Gastrocnemius medialis (tissue), 4 donors: ENCODE measurements around the gene CCNL1. TPM values are rescaled to one million over a fixed set of nuclear protein-coding genes. Genes with fewer than 3 reads are reported as not detected.

Source experiments
- ATAC-seq, 2 donors: fragments of 150-250 bp; one replicate each; pipeline ENCODE4 v1.9.1; 2016
- DNase-seq, 2 donors: peaks; one replicate each; pipeline ENCODE4 v3.0.0-alpha.2; 2019
- H3K27ac ChIP-seq, 4 donors: fragments of 200-600 bp; sonication (generic); 1 replicate in 1 of 4; 2 replicates in 3 of 4; pipeline ENCODE4 v1.5.1; 2016 to 2018; ENCODE audit warnings: mild to moderate bottlenecking in 2 of 4, moderate library complexity in 1 of 4
- H3K27me3 ChIP-seq, 3 donors: fragments of 200-600 bp; sonication (generic) in 2 of 3; 1 replicate in 1 of 3; 2 replicates in 2 of 3; pipeline versions ENCODE4 v1.5.1 to v1.6.0; 2016 to 2019; ENCODE audit warnings: mild to moderate bottlenecking in 1 of 3, moderate library complexity in 1 of 3
- H3K36me3 ChIP-seq, 2 donors: fragments of 200-600 bp; sonication (generic) in 1 of 2; one replicate each; pipeline ENCODE4 v1.5.1; 2017 to 2018
- H3K4me1 ChIP-seq, 2 donors: fragments of 200-600 bp; sonication (generic) in 1 of 2; one replicate each; pipeline ENCODE4 v1.5.1; 2016 to 2017; ENCODE audit warnings: mild to moderate bottlenecking in 2 of 2
- H3K4me3 ChIP-seq, 4 donors: fragments of 200-600 bp; sonication (generic) in 3 of 4; 1 replicate in 1 of 4; 2 replicates in 3 of 4; pipeline ENCODE4 v1.5.1; 2016 to 2019; ENCODE audit warnings: mild to moderate bottlenecking in 2 of 4
- H3K9me3 ChIP-seq, 3 donors: fragments of 200-600 bp; sonication (generic) in 2 of 3; 1 replicate in 1 of 3; 2 replicates in 2 of 3; pipeline ENCODE4 v1.5.1; 2016 to 2019
- CTCF ChIP-seq, 5 experiments: fragments of 450-650 bp in 3 of 5; fragments of 200-600 bp in 2 of 5; sonication (generic) in 2 of 5; IDR thresholded peaks in 4 of 5; conservative IDR thresholded peaks in 1 of 5; 1 replicate in 4 of 5; 2 replicates in 1 of 5; pipeline ENCODE4 v1.5.1; 2016 to 2019; ENCODE audit warnings: antibody characterized with exemption in 5 of 5, mild to moderate bottlenecking in 3 of 5, moderate library complexity in 3 of 5
- POLR2A ChIP-seq, 2 donors: fragments of 450-650 bp; IDR thresholded peaks; one replicate each; pipeline ENCODE4 v1.6.1; 2017; ENCODE audit warnings: antibody characterized with exemption in 2 of 2, mild to moderate bottlenecking in 2 of 2, moderate library complexity in 2 of 2
- in situ Hi-C, 4 donors: fragments of 200-750 bp; cut with MboI; loops; one replicate each; pipeline versions ENCODE4 v1.15.0 to v1.8.0; 2017; ENCODE audit warnings: low sequenced_read_pairs in 4 of 4
- intact Hi-C: fragments of 100-400 bp; cut with DNase I; formaldehyde crosslinking; loops from one replicate; pipeline ENCODE4 v1.15.1; 2023; ENCODE audit warnings: low total_unique reads
- total RNA-seq, 4 donors: library from RNA; depleted of rRNA; stranded (reverse); fragments of >200 nt; gene quantifications; one replicate each; pipeline versions ENCODE4 v1.1.0 to v1.2.3, GENCODE V29; 2016

The CCNL1 gene
- total RNA-seq, 4 donors from 2014 or later: 34.3 to 110 (median 41.3) TPM

- no peak overlapping the region for H3K4me3 ChIP-seq
- no peak for DNase-seq
- intact Hi-C loops: no loop called here
- in situ Hi-C loops: no loop called here
- peaks cover 2 to 24% of the 10 kb centered on the region in 2 donors for H3K4me1 ChIP-seq
- TF ChIP-seq CTCF (IDR thresholded peaks at IDR 0.05 in 4 of 5, conservative IDR thresholded peaks at IDR 0.05 in 1 of 5): no peak
- TF ChIP-seq POLR2A (IDR thresholded peaks at IDR 0.05): no peak
- no peak overlapping the region for H3K27ac ChIP-seq
- H3K27me3 ChIP-seq: no peaks in the 10 kb centered on the region
- H3K9me3 ChIP-seq: no peaks in the 10 kb centered on the region
- no peak for ATAC-seq
- H3K36me3 ChIP-seq: no peaks in the 10 kb centered on the region
Observed at GRCh38 chr3:157125101-157125500, 34.8 kb downstream of the CCNL1 start.

- Histone ChIP-seq H3K27me3 (no peaks in the 10 kb centered on the region), H3K4me3 (no peak overlapping the region), H3K27ac (no peak overlapping the region), H3K36me3 (no peaks in the 10 kb centered on the region), H3K4me1 (peaks cover 0 to 11% of the 10 kb centered on the region in 2 donors), H3K9me3 (no peaks in the 10 kb centered on the region)
- no peak for DNase-seq
- intact Hi-C loops: no loop called here
- no peak for TF ChIP-seq POLR2A (IDR thresholded peaks at IDR 0.05)
- no peak for TF ChIP-seq CTCF (IDR thresholded peaks at IDR 0.05 in 4 of 5, conservative IDR thresholded peaks at IDR 0.05 in 1 of 5)
- in situ Hi-C loops: no loop called here
- no peak for ATAC-seq
Observed at GRCh38 chr3:157123621-157124020, 36.3 kb downstream of the CCNL1 start.

- Histone ChIP-seq H3K27me3 (no peaks in the 10 kb centered on the region), H3K4me3 (no peak overlapping the region), H3K27ac (no peak overlapping the region), H3K9me3 (no peaks in the 10 kb centered on the region), H3K36me3 (no peaks in the 10 kb centered on the region), H3K4me1 (peaks cover 0 to 4% of the 10 kb centered on the region in 2 donors)
- intact Hi-C loops (no loop called here), in situ Hi-C loops (no loop called here)
- TF ChIP-seq CTCF (IDR thresholded peaks at IDR 0.05 in 4 of 5, conservative IDR thresholded peaks at IDR 0.05 in 1 of 5) (no peak), POLR2A (IDR thresholded peaks at IDR 0.05) (no peak)
- no peak for DNase-seq
- no peak for ATAC-seq
Observed at GRCh38 chr3:157122832-157123427, 37.0 kb downstream of the CCNL1 start.

GRCh38 chr3:157122116-157122515, 37.8 kb downstream of the CCNL1 start:
- intact Hi-C loops: no loop called here
- no peaks in the 10 kb centered on the region for H3K36me3 ChIP-seq
- H3K9me3 ChIP-seq: no peaks in the 10 kb centered on the region
- H3K27me3 ChIP-seq: no peaks in the 10 kb centered on the region
- in situ Hi-C loops: no loop called here
- no peak for DNase-seq
- H3K27ac ChIP-seq: peak overlapping the region in 1 of 4 donors; percentile 21
- no peaks in the 10 kb centered on the region for H3K4me1 ChIP-seq
- TF ChIP-seq POLR2A (IDR thresholded peaks at IDR 0.05) (no peak), CTCF (IDR thresholded peaks at IDR 0.05 in 4 of 5, conservative IDR thresholded peaks at IDR 0.05 in 1 of 5) (no peak)
- peak in 1 of 2 donors; percentile 60 for ATAC-seq
- no peak overlapping the region for H3K4me3 ChIP-seq

GRCh38 chr3:157121522-157121921, 38.4 kb downstream of the CCNL1 start:
- no peak for ATAC-seq
- H3K27ac ChIP-seq: no peak overlapping the region
- intact Hi-C loops (no loop called here), in situ Hi-C loops (no loop called here)
- no peak for DNase-seq
- H3K9me3 ChIP-seq: no peaks in the 10 kb centered on the region
- H3K4me3 ChIP-seq: no peak overlapping the region
- TF ChIP-seq CTCF (IDR thresholded peaks at IDR 0.05 in 4 of 5, conservative IDR thresholded peaks at IDR 0.05 in 1 of 5): no peak
- TF ChIP-seq POLR2A (IDR thresholded peaks at IDR 0.05): no peak
- H3K4me1 ChIP-seq: peaks cover 2% of the 10 kb centered on the region in 2 donors
- H3K36me3 ChIP-seq: no peaks in the 10 kb centered on the region
- no peaks in the 10 kb centered on the region for H3K27me3 ChIP-seq
